ENCODE measurements around the gene MYH10.
"Not testable (repeated sequence)": the region's sequence is repeated elsewhere in the genome, so short reads cannot be mapped to it uniquely, and the experiment has no call there.

Gene MYH10

DNA sequence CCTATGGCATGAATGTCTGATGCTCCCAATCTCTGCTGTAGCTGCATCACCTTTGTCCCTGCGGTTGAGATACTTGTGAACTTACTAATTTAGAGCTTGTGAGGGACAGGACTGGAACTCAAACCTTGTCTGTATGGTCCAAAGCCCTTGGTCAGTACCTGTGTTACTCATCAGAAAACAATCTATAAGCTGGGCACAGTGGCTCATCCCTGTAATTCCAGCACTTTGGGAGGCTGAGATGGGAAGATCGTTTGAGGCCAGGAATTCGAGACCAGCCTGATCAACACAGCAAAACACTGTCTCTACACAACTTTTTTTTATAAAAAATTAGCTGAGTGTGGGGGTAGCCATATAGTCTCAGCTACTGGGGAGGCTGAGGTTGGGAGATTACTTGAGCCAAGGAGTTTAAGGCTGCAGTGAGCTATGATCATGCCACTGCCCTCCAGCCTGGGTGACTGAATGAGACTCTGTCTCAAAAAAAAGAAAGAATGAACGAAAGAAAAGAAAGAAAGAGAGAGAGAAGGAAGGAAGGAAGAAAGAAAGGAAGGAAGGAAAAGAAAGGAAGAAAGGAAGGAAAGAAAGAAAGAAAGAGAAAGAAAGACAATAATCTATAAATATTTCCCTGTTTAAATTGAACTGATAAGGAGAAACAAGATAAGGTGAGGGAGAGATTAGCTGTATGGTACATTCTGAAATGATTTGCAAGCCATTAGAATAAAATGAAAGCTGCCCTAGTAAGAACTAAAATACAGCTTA, 31.7 kb upstream of the MYH10 start:
- no peak overlapping the region for H3K4me3 ChIP-seq (ENCODE audit: low read length)
- H4K20me1 ChIP-seq (ENCODE audit: control insufficient read depth, insufficient read depth, low read depth, low read length), result no peaks in the 10 kb centered on the region
- no peaks in the 10 kb centered on the region for H3K36me3 ChIP-seq (ENCODE audit: control insufficient read depth, low read length)
- no peaks in the 10 kb centered on the region for H3K79me2 ChIP-seq (ENCODE audit: control insufficient read depth, low read length)
- no peaks in the 10 kb centered on the region for H3K27me3 ChIP-seq (ENCODE audit: control insufficient read depth, low read length)
- no peaks in the 10 kb centered on the region for H3F3A ChIP-seq (ENCODE audit: control insufficient read depth, insufficient read depth)
- no peaks in the 10 kb centered on the region for H3K9me2 ChIP-seq (replicated peaks; ENCODE audit: control insufficient read depth, low read length)
- H3K4me1 ChIP-seq (ENCODE audit: control insufficient read depth, low read length), result no peaks in the 10 kb centered on the region
- no peak overlapping the region for H3K4me2 ChIP-seq (ENCODE audit: low read length)
- H3K27ac ChIP-seq (ENCODE audit: low read depth, low read length), result no peak overlapping the region
- H3K9me3 ChIP-seq (ENCODE audit: control insufficient read depth, insufficient read depth, low read length), result no peaks in the 10 kb centered on the region
- TF ChIP-seq EZH2phosphoT487 (IDR thresholded peaks at IDR 0.05; ENCODE audit: borderline replicate concordance, low read length), result no peak
- TF ChIP-seq, protein P1, sequence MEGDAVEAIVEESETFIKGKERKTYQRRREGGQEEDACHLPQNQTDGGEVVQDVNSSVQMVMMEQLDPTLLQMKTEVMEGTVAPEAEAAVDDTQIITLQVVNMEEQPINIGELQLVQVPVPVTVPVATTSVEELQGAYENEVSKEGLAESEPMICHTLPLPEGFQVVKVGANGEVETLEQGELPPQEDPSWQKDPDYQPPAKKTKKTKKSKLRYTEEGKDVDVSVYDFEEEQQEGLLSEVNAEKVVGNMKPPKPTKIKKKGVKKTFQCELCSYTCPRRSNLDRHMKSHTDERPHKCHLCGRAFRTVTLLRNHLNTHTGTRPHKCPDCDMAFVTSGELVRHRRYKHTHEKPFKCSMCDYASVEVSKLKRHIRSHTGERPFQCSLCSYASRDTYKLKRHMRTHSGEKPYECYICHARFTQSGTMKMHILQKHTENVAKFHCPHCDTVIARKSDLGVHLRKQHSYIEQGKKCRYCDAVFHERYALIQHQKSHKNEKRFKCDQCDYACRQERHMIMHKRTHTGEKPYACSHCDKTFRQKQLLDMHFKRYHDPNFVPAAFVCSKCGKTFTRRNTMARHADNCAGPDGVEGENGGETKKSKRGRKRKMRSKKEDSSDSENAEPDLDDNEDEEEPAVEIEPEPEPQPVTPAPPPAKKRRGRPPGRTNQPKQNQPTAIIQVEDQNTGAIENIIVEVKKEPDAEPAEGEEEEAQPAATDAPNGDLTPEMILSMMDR (IDR thresholded peaks at IDR 0.05; ENCODE audit: low read depth, low read length, poor library complexity, severe bottlenecking), result no peak

DNA sequence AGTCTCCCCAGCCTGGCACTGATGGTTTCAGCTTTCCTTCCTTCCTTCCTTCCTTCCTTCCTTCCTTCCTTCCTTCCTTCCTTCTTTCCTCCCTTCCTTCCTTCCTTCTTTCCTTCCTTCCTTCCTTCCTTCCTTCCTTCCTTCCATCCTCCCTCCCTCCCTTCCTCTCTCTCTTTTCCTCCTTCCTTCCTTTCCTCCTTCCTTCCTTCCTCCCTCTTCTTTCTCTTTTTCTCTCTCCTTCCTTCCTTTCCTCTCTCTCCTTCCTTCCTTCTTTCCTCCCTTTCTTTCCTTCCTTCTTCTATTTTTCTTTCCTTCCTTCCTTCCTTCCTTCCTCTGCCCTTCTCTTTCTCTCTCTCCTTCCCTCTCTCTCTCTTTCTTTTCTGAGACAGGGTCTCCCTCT, 30.2 kb upstream of the MYH10 start:
- not testable (repeated sequence) for H3K27me3 ChIP-seq (ENCODE audit: control insufficient read depth, low read length); H3K9me2 ChIP-seq (replicated peaks; ENCODE audit: control insufficient read depth, low read length); H3K9me3 ChIP-seq (ENCODE audit: control insufficient read depth, insufficient read depth, low read length); H3K36me3 ChIP-seq (ENCODE audit: control insufficient read depth, low read length); H3K27ac ChIP-seq (ENCODE audit: low read depth, low read length); H3K4me2 ChIP-seq (ENCODE audit: low read length); H3K79me2 ChIP-seq (ENCODE audit: control insufficient read depth, low read length); H4K20me1 ChIP-seq (ENCODE audit: control insufficient read depth, insufficient read depth, low read depth, low read length); H3K4me1 ChIP-seq (ENCODE audit: control insufficient read depth, low read length); H3F3A ChIP-seq (ENCODE audit: control insufficient read depth, insufficient read depth); H3K4me3 ChIP-seq (ENCODE audit: low read length)

DNA sequence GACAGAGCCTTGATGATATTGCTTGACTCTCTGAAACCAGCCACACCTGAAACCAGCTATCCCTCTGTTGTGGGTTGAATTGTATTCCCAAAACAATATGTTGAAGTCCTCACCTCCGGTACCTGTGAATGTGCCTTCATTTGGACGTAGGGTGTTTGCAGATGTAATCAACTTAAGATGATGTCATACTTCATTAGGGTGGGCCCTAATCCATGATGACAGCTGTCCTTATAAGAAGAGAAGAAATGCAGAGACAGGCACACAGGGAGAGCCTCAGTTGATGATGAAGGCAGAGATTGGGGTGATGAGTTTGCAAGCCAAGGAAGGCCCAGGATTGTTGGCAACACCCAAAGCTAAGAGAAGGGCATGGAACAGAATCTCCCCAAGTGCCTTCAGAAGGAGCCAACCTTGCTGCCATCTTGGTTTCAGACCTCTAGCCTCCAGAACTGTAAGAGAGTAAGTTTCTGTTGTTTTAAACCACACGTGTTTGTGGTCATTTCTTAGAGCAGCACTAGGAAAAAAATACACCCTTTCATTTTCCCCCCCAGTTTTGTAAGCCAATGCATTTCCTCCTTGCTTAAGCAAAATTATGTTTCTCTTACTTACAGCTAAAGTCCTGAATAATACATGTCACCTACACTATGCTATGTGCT, 29.4 kb upstream of the MYH10 start:
- Histone ChIP-seq H3K4me3 (ENCODE audit: low read length) (no peak overlapping the region), H3K27me3 (ENCODE audit: control insufficient read depth, low read length) (peaks cover 6% of the 10 kb centered on the region; the same call in 1 of the 2 replicates), H3K4me1 (ENCODE audit: control insufficient read depth, low read length) (no peaks in the 10 kb centered on the region), H3F3A (ENCODE audit: control insufficient read depth, insufficient read depth) (no peaks in the 10 kb centered on the region), H4K20me1 (ENCODE audit: control insufficient read depth, insufficient read depth, low read depth, low read length) (no peaks in the 10 kb centered on the region), H3K9me3 (ENCODE audit: control insufficient read depth, insufficient read depth, low read length) (no peaks in the 10 kb centered on the region), H3K9me2 (replicated peaks; ENCODE audit: control insufficient read depth, low read length) (no peaks in the 10 kb centered on the region), H3K36me3 (ENCODE audit: control insufficient read depth, low read length) (no peaks in the 10 kb centered on the region), H3K79me2 (ENCODE audit: control insufficient read depth, low read length) (no peaks in the 10 kb centered on the region), H3K27ac (ENCODE audit: low read depth, low read length) (no peak overlapping the region), H3K4me2 (ENCODE audit: low read length) (no peak overlapping the region)
- TF ChIP-seq EZH2phosphoT487 (IDR thresholded peaks at IDR 0.05; ENCODE audit: borderline replicate concordance, low read length), result no peak
- TF ChIP-seq, protein P1 (IDR thresholded peaks at IDR 0.05; ENCODE audit: low read depth, low read length, poor library complexity, severe bottlenecking), result no peak

DNA sequence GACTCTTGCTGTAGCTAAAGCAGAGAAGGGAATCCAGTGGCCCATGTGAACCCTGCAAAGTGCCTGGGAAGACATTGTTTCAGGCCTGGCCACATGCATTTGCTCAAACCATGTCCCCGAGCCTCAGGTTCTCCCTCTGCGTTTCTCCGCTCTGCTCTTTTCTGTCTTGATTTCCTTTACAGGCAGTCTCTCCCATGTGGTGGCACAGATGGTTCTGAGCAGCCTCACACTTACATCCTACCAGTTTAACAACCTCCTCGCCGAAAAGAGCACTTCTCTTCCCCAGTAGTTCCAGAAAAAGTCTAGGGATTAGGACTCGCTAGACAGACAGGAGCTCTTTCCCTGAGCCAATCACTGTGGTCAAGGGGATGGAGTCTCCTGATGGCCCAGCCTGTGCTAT, 28.3 kb upstream of the MYH10 start:
- Histone ChIP-seq H3K36me3 (ENCODE audit: control insufficient read depth, low read length) (no peaks in the 10 kb centered on the region), H3K27ac (ENCODE audit: low read depth, low read length) (no peak overlapping the region), H3K4me1 (ENCODE audit: control insufficient read depth, low read length) (no peaks in the 10 kb centered on the region), H3K27me3 (ENCODE audit: control insufficient read depth, low read length) (peaks cover 6% of the 10 kb centered on the region; the same call in 1 of the 2 replicates), H3K9me2 (replicated peaks; ENCODE audit: control insufficient read depth, low read length) (no peaks in the 10 kb centered on the region), H4K20me1 (ENCODE audit: control insufficient read depth, insufficient read depth, low read depth, low read length) (no peaks in the 10 kb centered on the region), H3K4me2 (ENCODE audit: low read length) (no peak overlapping the region), H3K9me3 (ENCODE audit: control insufficient read depth, insufficient read depth, low read length) (no peaks in the 10 kb centered on the region), H3K79me2 (ENCODE audit: control insufficient read depth, low read length) (no peaks in the 10 kb centered on the region), H3K4me3 (ENCODE audit: low read length) (no peak overlapping the region), H3F3A (ENCODE audit: control insufficient read depth, insufficient read depth) (no peaks in the 10 kb centered on the region)
- no peak for TF ChIP-seq EZH2phosphoT487 (IDR thresholded peaks at IDR 0.05; ENCODE audit: borderline replicate concordance, low read length)
- TF ChIP-seq, protein P1 (IDR thresholded peaks at IDR 0.05; ENCODE audit: low read depth, low read length, poor library complexity, severe bottlenecking), result no peak
